GM12874 (cell line): Measurements from ENCODE around the gene PLSCR1.

ENCODE experiments used
- TF ChIP-seq, protein P1 (sequence below): IDR thresholded peaks from 2 replicates; pipeline ENCODE4 v1.5.1; 2011; ENCODE audit warnings: low read depth, mild to moderate bottlenecking, control low read depth, low read length, moderate library complexity; ENCODE audit not compliant: insufficient read depth

Gene PLSCR1

GRCh38 chr3:146559388-146559787 is 15.0 kb upstream of the PLSCR1 start:
- TF ChIP-seq, protein P1, sequence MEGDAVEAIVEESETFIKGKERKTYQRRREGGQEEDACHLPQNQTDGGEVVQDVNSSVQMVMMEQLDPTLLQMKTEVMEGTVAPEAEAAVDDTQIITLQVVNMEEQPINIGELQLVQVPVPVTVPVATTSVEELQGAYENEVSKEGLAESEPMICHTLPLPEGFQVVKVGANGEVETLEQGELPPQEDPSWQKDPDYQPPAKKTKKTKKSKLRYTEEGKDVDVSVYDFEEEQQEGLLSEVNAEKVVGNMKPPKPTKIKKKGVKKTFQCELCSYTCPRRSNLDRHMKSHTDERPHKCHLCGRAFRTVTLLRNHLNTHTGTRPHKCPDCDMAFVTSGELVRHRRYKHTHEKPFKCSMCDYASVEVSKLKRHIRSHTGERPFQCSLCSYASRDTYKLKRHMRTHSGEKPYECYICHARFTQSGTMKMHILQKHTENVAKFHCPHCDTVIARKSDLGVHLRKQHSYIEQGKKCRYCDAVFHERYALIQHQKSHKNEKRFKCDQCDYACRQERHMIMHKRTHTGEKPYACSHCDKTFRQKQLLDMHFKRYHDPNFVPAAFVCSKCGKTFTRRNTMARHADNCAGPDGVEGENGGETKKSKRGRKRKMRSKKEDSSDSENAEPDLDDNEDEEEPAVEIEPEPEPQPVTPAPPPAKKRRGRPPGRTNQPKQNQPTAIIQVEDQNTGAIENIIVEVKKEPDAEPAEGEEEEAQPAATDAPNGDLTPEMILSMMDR, result no peak

DNA sequence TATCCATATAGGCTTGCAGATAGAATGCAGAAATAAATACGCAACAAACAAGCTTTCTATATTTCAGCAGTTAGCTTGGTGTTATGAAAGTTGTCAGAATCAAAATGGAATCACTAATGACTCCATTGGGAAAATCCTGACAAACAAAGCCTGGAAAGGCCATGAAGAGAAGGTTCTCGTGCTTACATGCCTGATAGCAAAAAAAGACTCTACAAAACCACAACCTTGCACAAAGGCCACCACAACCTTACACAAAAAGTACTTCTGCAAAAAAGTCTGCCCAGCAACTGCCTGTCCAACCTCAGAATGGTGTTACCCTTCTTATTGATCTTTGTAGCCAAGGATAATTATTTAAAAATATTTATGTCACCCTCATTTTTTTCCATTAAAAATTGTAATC is 14.4 kb upstream of the PLSCR1 start:
- TF ChIP-seq, protein P1, result no peak

DNA sequence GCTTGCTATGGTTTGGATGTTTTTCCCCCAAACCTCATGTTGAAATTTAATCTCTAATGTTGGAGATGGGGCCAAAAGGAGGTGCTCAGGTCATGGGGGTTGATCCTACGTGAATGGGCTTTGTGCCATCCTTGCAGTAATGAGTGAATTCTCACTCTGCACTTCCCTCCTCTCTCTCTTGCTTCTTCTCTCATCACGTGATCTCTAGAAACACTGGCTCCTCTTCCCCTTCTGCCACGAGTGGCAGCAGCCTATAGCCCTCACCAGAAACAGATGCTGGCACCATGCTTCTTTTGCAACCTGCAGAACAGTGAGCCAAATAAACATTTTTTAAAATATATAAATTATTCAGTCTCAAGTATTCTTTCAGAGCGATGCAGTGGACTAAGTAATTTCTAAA is 13.3 kb upstream of the PLSCR1 start:
- TF ChIP-seq, protein P1, result no peak

- TF ChIP-seq, protein P1, result no peak
These were observed 10.9 kb upstream of the PLSCR1 start for GRCh38 chr3:146555311-146555710.

GRCh38 chr3:146554151-146554760 is 9.8 kb upstream of the PLSCR1 start:
- TF ChIP-seq, protein P1, result no peak

GRCh38 chr3:146550743-146551510 is 6.5 kb upstream of the PLSCR1 start:
- TF ChIP-seq, protein P1, result no peak

GRCh38 chr3:146550070-146550615 is 5.7 kb upstream of the PLSCR1 start:
- TF ChIP-seq, protein P1, result no peak
